A549 (cell line): ENCODE results near the gene PPP1R15A. TPM values are rescaled to one million over a fixed set of nuclear protein-coding genes. Genes with fewer than 3 reads are reported as not detected.

Source experiments
- ATAC-seq, 2 experiments: fragments of 200-7000 bp in 1 of 2; fragments of >200 bp in 1 of 2; cut with Nextera tagmentation in 1 of 2; cut with Tn5 transposase in 1 of 2; 3 replicates each; pipeline versions ENCODE4 v1.8.0 to v1.9.1; 2018 to 2020; ENCODE audit warnings: mild to moderate bottlenecking in 1 of 2, moderate library complexity in 1 of 2
- CTCF ChIA-PET: fragments of 300-600 bp; sonication (Branson Sonifier 250); formaldehyde crosslinking; extraction: SDS; loops from one replicate; lab custom pipeline; 2021; ENCODE audit warnings: antibody characterized with exemption, inconsistent platforms; lab: Yijun Ruan, JAX
- POLR2A ChIA-PET: fragments of 350-600 bp; formaldehyde crosslinking; extraction: SDS; loops from one replicate; lab custom pipeline; 2021; ENCODE audit warnings: antibody characterized with exemption, inconsistent platforms; lab: Yijun Ruan, JAX
- DNase-seq, 2 experiments: peaks; one replicate each; pipeline versions ENCODE4 v3.0.0 to v3.0.0-alpha.2; 2011 to 2016; ENCODE audit warnings: low read depth in 1 of 2, low spot score in 1 of 2
- FAIRE-seq: peaks from 2 replicates; lab custom pipeline; 2011; peaks lifted over from hg19 to GRCh38; lab: Jason Lieb, UNC
- H3K27ac ChIP-seq, 2 experiments: fragments of >200 bp; sonication (Bioruptor Twin); formaldehyde crosslinking; 3 replicates each; pipeline ENCODE4 v1.5.1; 2016 to 2017
- H3K4me1 ChIP-seq: fragments of >200 bp; sonication (Bioruptor Twin); formaldehyde crosslinking; 3 replicates; pipeline ENCODE4 v1.6.1; 2016
- H3K4me2 ChIP-seq: fragments of >200 bp; sonication (Bioruptor Twin); formaldehyde crosslinking; 3 replicates; pipeline ENCODE4 v1.6.1; 2016
- H3K4me3 ChIP-seq: fragments of >200 bp; sonication (Bioruptor Twin); formaldehyde crosslinking; 3 replicates; pipeline ENCODE4 v1.5.1; 2016
- H3K9me3 ChIP-seq: fragments of >200 bp; sonication (Bioruptor Twin); formaldehyde crosslinking; 3 replicates; pipeline ENCODE4 v1.6.1; 2016
- BHLHE40 ChIP-seq: IDR thresholded peaks from 2 replicates; pipeline ENCODE4 v1.6.1; 2012; ENCODE audit warnings: low read depth, low read length, inconsistent platforms
- CBX2 ChIP-seq: fragments of 200-600 bp; sonication (generic); IDR thresholded peaks from 2 replicates; pipeline ENCODE4 v1.6.1; 2016; ENCODE audit warnings: low read depth, mild to moderate bottlenecking, borderline replicate concordance
- E2F6 ChIP-seq: IDR thresholded peaks from 2 replicates; pipeline ENCODE4 v1.6.1; 2012; ENCODE audit warnings: low read depth, borderline replicate concordance
- EHF ChIP-seq: fragments of 250-450 bp; sonication (Bioruptor Pico); IDR thresholded peaks from 2 replicates; pipeline ENCODE4 v1.5.0; 2020; ENCODE audit warnings: mild to moderate bottlenecking
- ELK1 ChIP-seq: fragments of 150-350 bp; IDR thresholded peaks from 2 replicates; pipeline ENCODE4 v1.6.1; 2014; ENCODE audit warnings: low read depth, mild to moderate bottlenecking, low read length
- EP300 ChIP-seq, 2 experiments: fragments of >200 bp; sonication (Bioruptor Twin); formaldehyde crosslinking; IDR thresholded peaks; 2 replicates in 1 of 2; 3 replicates in 1 of 2; pipeline ENCODE4 v1.6.1; 2016 to 2017
- ESRRA ChIP-seq: fragments of 150-350 bp; IDR thresholded peaks from 2 replicates; pipeline ENCODE4 v1.6.1; 2014; ENCODE audit warnings: mild to moderate bottlenecking, low read length, borderline replicate concordance
- FOSL2 ChIP-seq, 2 experiments: fragments of 450-650 bp in 1 of 2; fragments of >200 bp in 1 of 2; sonication (Bioruptor Twin) in 1 of 2; formaldehyde crosslinking; IDR thresholded peaks; 2 replicates each; pipeline versions ENCODE4 v1.5.0 to v1.6.1; 2016 to 2020; ENCODE audit warnings: mild to moderate bottlenecking in 1 of 2, moderate library complexity in 1 of 2
- FOXS1 ChIP-seq: fragments of 250-450 bp; sonication (Bioruptor Pico); IDR thresholded peaks from 2 replicates; pipeline ENCODE4 v1.5.0; 2020; ENCODE audit warnings: mild to moderate bottlenecking, moderate library complexity
- GATA3 ChIP-seq: IDR thresholded peaks from 2 replicates; pipeline ENCODE4 v1.6.1; 2012; ENCODE audit warnings: borderline replicate concordance
- HES2 ChIP-seq: fragments of >200 bp; sonication (Bioruptor Twin); formaldehyde crosslinking; IDR thresholded peaks from 2 replicates; pipeline ENCODE4 v1.6.1; 2016
- HEYL ChIP-seq: fragments of 250-450 bp; sonication (Bioruptor Pico); IDR thresholded peaks from 2 replicates; pipeline ENCODE4 v1.8.0; 2021; ENCODE audit warnings: mild to moderate bottlenecking, moderate library complexity
- HOXA7 ChIP-seq: fragments of 250-450 bp; sonication (Bioruptor Pico); IDR thresholded peaks from 2 replicates; pipeline ENCODE4 v1.5.0; 2020; ENCODE audit warnings: mild to moderate bottlenecking, moderate library complexity
- HOXB13 ChIP-seq: fragments of 250-450 bp; sonication (Bioruptor Pico); IDR thresholded peaks from 2 replicates; pipeline ENCODE4 v1.5.0; 2020; ENCODE audit warnings: low read depth, mild to moderate bottlenecking, moderate library complexity
- JUN ChIP-seq, 2 experiments: fragments of >200 bp; sonication (Bioruptor Twin); formaldehyde crosslinking; IDR thresholded peaks; 2 replicates in 1 of 2; 3 replicates in 1 of 2; pipeline ENCODE4 v1.6.1; 2016 to 2017
- JUNB ChIP-seq: fragments of >200 bp; sonication (Bioruptor Twin); formaldehyde crosslinking; IDR thresholded peaks from 2 replicates; pipeline ENCODE4 v1.6.1; 2016
- KDM1A ChIP-seq: fragments of 200-600 bp; sonication (generic); IDR thresholded peaks from 2 replicates; pipeline ENCODE4 v1.6.1; 2016; ENCODE audit warnings: low read depth, mild to moderate bottlenecking
- KDM5A ChIP-seq: fragments of 200-600 bp; sonication (generic); IDR thresholded peaks from 2 replicates; pipeline ENCODE4 v1.6.1; 2016; ENCODE audit warnings: antibody characterized with exemption, mild to moderate bottlenecking
- MAX ChIP-seq: IDR thresholded peaks from 2 replicates; pipeline ENCODE4 v1.6.1; 2012
- MAZ ChIP-seq: fragments of 150-350 bp; IDR thresholded peaks from 2 replicates; pipeline ENCODE4 v1.6.1; 2014; ENCODE audit warnings: antibody characterized with exemption, low read depth, low read length, borderline replicate concordance
- NFE2L2 ChIP-seq: fragments of 150-350 bp; conservative IDR thresholded peaks from 2 replicates; pipeline ENCODE4 v1.6.1; 2014; ENCODE audit warnings: low read length
- NR3C1 ChIP-seq: fragments of >200 bp; sonication (Bioruptor Twin); formaldehyde crosslinking; IDR thresholded peaks from 3 replicates; pipeline ENCODE4 v1.6.1; 2017
- PHF8 ChIP-seq: fragments of 200-600 bp; sonication (generic); IDR thresholded peaks from 2 replicates; pipeline ENCODE4 v1.6.1; 2016; ENCODE audit warnings: low read depth, mild to moderate bottlenecking, antibody characterized with exemption, moderate library complexity, borderline replicate concordance
- POLR2A ChIP-seq: IDR thresholded peaks from 2 replicates; pipeline ENCODE4 v1.6.1; 2012; ENCODE audit warnings: mild to moderate bottlenecking, low read length
- RARB ChIP-seq: fragments of 250-450 bp; sonication (Bioruptor Pico); IDR thresholded peaks from 2 replicates; pipeline ENCODE4 v1.8.0; 2021; ENCODE audit warnings: mild to moderate bottlenecking, moderate library complexity
- RCOR1 ChIP-seq: fragments of 150-350 bp; IDR thresholded peaks from 2 replicates; pipeline ENCODE4 v1.6.1; 2014; ENCODE audit warnings: antibody characterized with exemption, low read length, low read depth
- RFX5 ChIP-seq: fragments of 450-650 bp; IDR thresholded peaks from 2 replicates; pipeline ENCODE4 v1.7.1; 2014; ENCODE audit warnings: antibody characterized with exemption, mild to moderate bottlenecking, moderate library complexity
- TFCP2L1 ChIP-seq: fragments of 250-450 bp; sonication (Bioruptor Pico); IDR thresholded peaks from 2 replicates; pipeline ENCODE4 v1.5.0; 2021; ENCODE audit warnings: mild to moderate bottlenecking
- TP53 ChIP-seq: fragments of 250-450 bp; sonication (Bioruptor Pico); IDR thresholded peaks from 2 replicates; pipeline ENCODE4 v1.5.0; 2021; ENCODE audit warnings: mild to moderate bottlenecking, moderate library complexity
- ZC3H11A ChIP-seq: fragments of 450-650 bp; IDR thresholded peaks from 2 replicates; pipeline ENCODE4 v1.6.1; 2014; ENCODE audit warnings: antibody characterized with exemption, mild to moderate bottlenecking
- ZNF302 ChIP-seq: fragments of 250-450 bp; sonication (Bioruptor Pico); IDR thresholded peaks from 2 replicates; pipeline ENCODE4 v1.9.0; 2021; ENCODE audit warnings: inconsistent platforms, mild to moderate bottlenecking, moderate library complexity
- WGBS: methylation state at CpG from one replicate; pipeline ENCODE4 v1.1.6; 2017; ENCODE audit errors: missing lambda C conversion rate; 5-methylcytosine and 5-hydroxymethylcytosine counted together
- polyA plus RNA-seq, 4 experiments: library from polyadenylated mRNA; depleted of rRNA in 3 of 4; stranded (reverse); fragments of >200 nt; fragmentation: RNase III in 1 of 4; extraction: RNeasy Plus Mini Kit Qiagen cat#74134 plus additional on column Dnase treatment in 1 of 4; gene quantifications; 2 replicates in 3 of 4; 3 replicates in 1 of 4; pipeline ENCODE4 v1.2.3, GENCODE V29; 2011 to 2017
- TF ChIP-seq, protein P1 (sequence below): fragments of 250-450 bp; sonication (Bioruptor Pico); IDR thresholded peaks from 2 replicates; pipeline ENCODE4 v1.5.0; 2020; ENCODE audit warnings: low read depth, mild to moderate bottlenecking, moderate library complexity
- TF ChIP-seq, protein P2 (sequence below): fragments of >200 bp; sonication (Bioruptor Twin); formaldehyde crosslinking; IDR thresholded peaks from 3 replicates; pipeline ENCODE4 v1.6.1; 2016

The PPP1R15A gene
- polyA plus RNA-seq, 2 of the 4 experiments (the other 2 are of a cell fraction): 29.7 to 74.2 TPM

DNA sequence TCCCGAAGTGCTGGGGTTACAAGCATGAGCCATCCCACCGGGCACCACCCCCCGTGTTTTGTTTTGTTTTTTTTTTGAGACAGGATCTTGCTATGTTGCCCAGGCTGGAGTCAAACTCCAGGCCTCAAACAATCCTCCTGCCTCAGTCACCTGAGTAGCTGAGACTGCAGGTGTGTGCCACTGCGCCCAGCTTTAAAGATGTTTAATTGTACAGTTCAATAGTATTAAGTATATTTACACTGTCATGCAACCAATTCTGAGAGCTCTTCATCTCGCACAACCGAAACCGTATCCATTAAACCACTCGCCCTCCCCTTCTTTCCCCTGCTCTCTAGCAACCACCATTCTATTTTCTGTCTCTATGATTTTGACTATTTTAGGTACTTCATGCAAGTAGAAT lies 43.5 kb downstream of the PPP1R15A start:
- DNase-seq (no peak), ATAC-seq (no peak), FAIRE-seq (no peak)
- Histone ChIP-seq H3K9me3 (no peaks in the 10 kb centered on the region), H3K4me3 (no peak overlapping the region), H3K4me2 (no peak overlapping the region), H3K4me1 (no peaks in the 10 kb centered on the region), H3K27ac (no peak overlapping the region)
- CTCF ChIA-PET: interaction anchor here (0.7 to 8.3 kb wide), 10 partner anchors 10 to 120 kb away, joined by 3 to 48 read pairs (median 6); partner anchors contain the start of genes NUCB1 and RUVBL2
- WGBS: 76% methylated on average over 8 of the region's 8 CpGs
- POLR2A ChIA-PET: interaction anchor here (0.6 kb wide), 1 partner anchor 10 kb away, joined by 3 read pairs; no protein-coding TSS in a partner anchor
- no peak for TF ChIP-seq TFCP2L1 (CRISPR knock-in tag)
- no peak for TF ChIP-seq RFX5
- no peak for TF ChIP-seq RARB (CRISPR knock-in tag)
- no peak for TF ChIP-seq KDM1A
- TF ChIP-seq NR3C1: no peak
- TF ChIP-seq HEYL: no peak
- TF ChIP-seq KDM5A: no peak
- TF ChIP-seq FOSL2 (IDR thresholded peaks at IDR 0.05): no peak
- TF ChIP-seq FOSL2 (CRISPR knock-in tag; IDR thresholded peaks at IDR 0.05): no peak
- TF ChIP-seq ZC3H11A: no peak
- TF ChIP-seq JUNB: no peak

GRCh38 chr19:48918071-48918470 lies 45.9 kb downstream of the PPP1R15A start:
- peak; percentile 6 to 16; a peak in 1 of 6 replicates for ATAC-seq
- WGBS: 80% methylated on average over 6 of the region's 6 CpGs

DNA sequence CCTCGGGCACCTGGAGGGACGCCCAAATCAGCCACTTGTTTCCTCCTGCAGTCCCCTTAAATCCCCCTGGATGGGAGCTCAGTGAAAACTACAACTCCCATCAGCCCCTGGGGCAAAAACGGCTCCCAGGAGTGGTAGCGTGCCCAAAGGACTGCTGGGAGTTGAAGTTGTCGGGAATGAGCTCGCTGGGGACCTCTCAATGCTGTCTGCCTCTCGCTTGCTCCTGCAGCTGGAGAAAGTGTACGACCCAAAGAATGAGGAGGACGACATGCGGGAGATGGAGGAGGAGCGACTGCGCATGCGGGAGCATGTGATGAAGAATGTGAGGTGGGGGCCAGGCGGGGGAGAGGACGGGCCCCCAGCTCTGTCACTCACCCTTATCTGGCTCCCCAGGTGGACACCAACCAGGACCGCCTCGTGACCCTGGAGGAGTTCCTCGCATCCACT lies 46.6 kb downstream of the PPP1R15A start:
- H3K4me3 ChIP-seq: no peak overlapping the region
- no peak for FAIRE-seq
- no peak overlapping the region for H3K4me2 ChIP-seq
- ChIA-PET CTCF (interaction anchor here (1.0 to 8.3 kb wide), 6 partner anchors 9 to 131 kb away, joined by 3 to 48 read pairs (median 6); partner anchors contain the start of gene NUCB1), POLR2A (interaction anchor here (0.5 to 1.0 kb wide), 3 partner anchors 14 to 47 kb away, joined by 3 to 5 read pairs (median 3); partner anchors contain the start of genes NUCB1 and PPP1R15A)
- H3K4me1 ChIP-seq: peaks cover under 1% of the 10 kb centered on the region; the same call in 1 of the 3 replicates
- no peaks in the 10 kb centered on the region for H3K9me3 ChIP-seq
- ATAC-seq: peak; percentile 73 to 88; a peak in 5 of 6 replicates
- DNase-seq: peak in 1 of 2 experiments; percentile 58
- H3K27ac ChIP-seq: no peak overlapping the region
- WGBS: 83% methylated on average over 18 of the region's 18 CpGs
- TF ChIP-seq EP300 (IDR thresholded peaks at IDR 0.05): no peak
- TF ChIP-seq GATA3: no peak
- no peak for TF ChIP-seq RARB (CRISPR knock-in tag)
- TF ChIP-seq, protein P1, sequence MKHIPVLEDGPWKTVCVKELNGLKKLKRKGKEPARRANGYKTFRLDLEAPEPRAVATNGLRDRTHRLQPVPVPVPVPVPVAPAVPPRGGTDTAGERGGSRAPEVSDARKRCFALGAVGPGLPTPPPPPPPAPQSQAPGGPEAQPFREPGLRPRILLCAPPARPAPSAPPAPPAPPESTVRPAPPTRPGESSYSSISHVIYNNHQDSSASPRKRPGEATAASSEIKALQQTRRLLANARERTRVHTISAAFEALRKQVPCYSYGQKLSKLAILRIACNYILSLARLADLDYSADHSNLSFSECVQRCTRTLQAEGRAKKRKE (CRISPR knock-in tag): no peak
- TF ChIP-seq ELK1: no peak
- no peak for TF ChIP-seq BHLHE40
- TF ChIP-seq RCOR1: no peak
- no peak for TF ChIP-seq ZNF302 (CRISPR knock-in tag)
- no peak for TF ChIP-seq HES2
- TF ChIP-seq ESRRA: no peak
- no peak for TF ChIP-seq E2F6
- no peak for TF ChIP-seq NFE2L2
- TF ChIP-seq JUNB: no peak
- no peak for TF ChIP-seq KDM1A
- TF ChIP-seq FOXS1 (CRISPR knock-in tag): no peak

More at GRCh38 chr19:48918071-48918470, 45.9 kb downstream of the PPP1R15A start:
- FAIRE-seq (no peak), DNase-seq (no peak)
- TF ChIP-seq, protein P2, sequence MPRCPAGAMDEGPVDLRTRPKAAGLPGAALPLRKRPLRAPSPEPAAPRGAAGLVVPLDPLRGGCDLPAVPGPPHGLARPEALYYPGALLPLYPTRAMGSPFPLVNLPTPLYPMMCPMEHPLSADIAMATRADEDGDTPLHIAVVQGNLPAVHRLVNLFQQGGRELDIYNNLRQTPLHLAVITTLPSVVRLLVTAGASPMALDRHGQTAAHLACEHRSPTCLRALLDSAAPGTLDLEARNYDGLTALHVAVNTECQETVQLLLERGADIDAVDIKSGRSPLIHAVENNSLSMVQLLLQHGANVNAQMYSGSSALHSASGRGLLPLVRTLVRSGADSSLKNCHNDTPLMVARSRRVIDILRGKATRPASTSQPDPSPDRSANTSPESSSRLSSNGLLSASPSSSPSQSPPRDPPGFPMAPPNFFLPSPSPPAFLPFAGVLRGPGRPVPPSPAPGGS: no peak
- TF ChIP-seq MAX: no peak
- TF ChIP-seq, protein P1 (CRISPR knock-in tag): no peak
- no peak for TF ChIP-seq KDM1A
- no peak for TF ChIP-seq JUN (IDR thresholded peaks at IDR 0.05)
- no peak for TF ChIP-seq MAZ
- no peak for TF ChIP-seq POLR2A
- TF ChIP-seq HOXB13: no peak
- no peak for TF ChIP-seq PHF8
- TF ChIP-seq TFCP2L1 (CRISPR knock-in tag): no peak
- TF ChIP-seq ZNF302 (CRISPR knock-in tag): no peak
- TF ChIP-seq TP53 (CRISPR knock-in tag): no peak
- TF ChIP-seq CBX2: no peak
- TF ChIP-seq EHF: no peak
- TF ChIP-seq HOXA7 (CRISPR knock-in tag): no peak
- H3K4me3 ChIP-seq: no peak overlapping the region
- no peaks in the 10 kb centered on the region for H3K4me1 ChIP-seq
- POLR2A ChIA-PET: no interaction called here
- CTCF ChIA-PET: interaction anchor here (1.1 to 8.3 kb wide), 6 partner anchors 8 to 76 kb away, joined by 3 to 48 read pairs (median 4); partner anchors contain the start of genes NUCB1 and RUVBL2
- no peaks in the 10 kb centered on the region for H3K9me3 ChIP-seq
- no peak overlapping the region for H3K27ac ChIP-seq
- H3K4me2 ChIP-seq: no peak overlapping the region
